PC-3 (cell line): ENCODE data around the gene MORF4L2. TPM values are rescaled to one million over a fixed set of nuclear protein-coding genes. Genes with fewer than 3 reads are reported as not detected.

Experiments used
- ATAC-seq: fragments of 200-7000 bp; cut with Tn5 transposase; 2 replicates; pipeline ENCODE4 v1.9.1; 2020; ENCODE audit warnings: mild to moderate bottlenecking, moderate library complexity
- BruUV-seq: library from RNA; stranded (reverse); fragments of 400-500 nt; replicated peaks from 2 replicates; lab custom pipeline; 2021; lab: Mats Ljungman, UMichigan
- CTCF ChIA-PET: fragments of 300-600 bp; sonication (Branson Sonifier 250); formaldehyde crosslinking; loops from one replicate; lab custom pipeline; 2022; ENCODE audit warnings: antibody characterized with exemption; lab: Charles Lee
- POLR2A ChIA-PET: fragments of 300-600 bp; sonication (Branson Sonifier 250); formaldehyde crosslinking; loops from one replicate; lab custom pipeline; 2022; ENCODE audit warnings: antibody characterized with exemption; ENCODE audit not compliant: unreplicated experiment; lab: Charles Lee
- DNase-seq: peaks from one replicate; pipeline ENCODE4 v3.0.0-alpha.2; 2015
- H2AFZ ChIP-seq: fragments of 300-600 bp; sonication (generic); 2 replicates; pipeline ENCODE4 v1.6.0; 2016; ENCODE audit warnings: antibody characterized with exemption, low read length
- H3F3A ChIP-seq: fragments of 300-600 bp; sonication (generic); one replicate; pipeline ENCODE4 v1.6.0; 2017; ENCODE audit warnings: antibody characterized with exemption, low read length, control low read depth, mild to moderate bottlenecking; ENCODE audit not compliant: unreplicated experiment
- H3K27ac ChIP-seq: fragments of 300-600 bp; sonication (generic); 2 replicates; pipeline ENCODE4 v1.5.1; 2016; ENCODE audit warnings: mild to moderate bottlenecking, low read length
- H3K27me3 ChIP-seq: fragments of 300-600 bp; sonication (generic); 2 replicates; pipeline ENCODE4 v1.6.1; 2016; ENCODE audit warnings: low read length, mixed read lengths
- H3K36me3 ChIP-seq: fragments of 300-600 bp; sonication (generic); 2 replicates; pipeline ENCODE4 v1.6.1; 2016; ENCODE audit warnings: low read depth, mixed run types, low read length, mixed read lengths
- H3K4me1 ChIP-seq: fragments of 300-600 bp; sonication (generic); 2 replicates; pipeline ENCODE4 v1.5.1; 2016; ENCODE audit warnings: low read length; ENCODE audit not compliant: insufficient read depth
- H3K4me2 ChIP-seq: fragments of 300-600 bp; sonication (generic); 2 replicates; pipeline ENCODE4 v1.6.0; 2016; ENCODE audit warnings: low read length
- H3K4me3 ChIP-seq: fragments of 300-600 bp; sonication (generic); 2 replicates; pipeline ENCODE4 v1.5.1; 2016; ENCODE audit warnings: mild to moderate bottlenecking, low read length, mixed read lengths
- H3K79me2 ChIP-seq: fragments of 300-600 bp; sonication (generic); 2 replicates; pipeline ENCODE4 v1.6.1; 2017; ENCODE audit warnings: low read length, mixed read lengths
- H3K9ac ChIP-seq: fragments of 300-600 bp; sonication (generic); 2 replicates; pipeline ENCODE4 v1.6.0; 2016; ENCODE audit warnings: mild to moderate bottlenecking, low read length
- H3K9me2 ChIP-seq: fragments of 300-600 bp; sonication (generic); replicated peaks from 2 replicates; pipeline ENCODE4 v1.6.1; 2016; ENCODE audit warnings: mixed run types, low read length, mixed read lengths
- H3K9me3 ChIP-seq: fragments of 300-600 bp; sonication (generic); 2 replicates; pipeline ENCODE4 v1.6.1; 2016; ENCODE audit warnings: low read length, mixed read lengths
- H4K20me1 ChIP-seq: fragments of 300-600 bp; sonication (generic); 2 replicates; pipeline ENCODE4 v1.6.1; 2016; ENCODE audit warnings: low read length, mixed read lengths
- CTCF ChIP-seq: fragments of 300-600 bp; sonication (generic); conservative IDR thresholded peaks from 2 replicates; pipeline ENCODE4 v1.5.1; 2017; ENCODE audit warnings: antibody characterized with exemption, low read depth, mild to moderate bottlenecking, low read length
- EZH2 ChIP-seq: fragments of 300-600 bp; sonication (generic); IDR thresholded peaks from one replicate; pipeline ENCODE4 v1.6.1; 2017; ENCODE audit warnings: antibody characterized with exemption, mild to moderate bottlenecking, low read length; ENCODE audit not compliant: unreplicated experiment
- EZH2phosphoT487 ChIP-seq: fragments of 300-600 bp; sonication (generic); IDR thresholded peaks from 2 replicates; pipeline ENCODE4 v1.6.1; 2018; ENCODE audit warnings: mild to moderate bottlenecking, antibody characterized with exemption, low read length, borderline replicate concordance
- intact Hi-C: fragments of 100-400 bp; cut with micrococcal nuclease; formaldehyde crosslinking; loops from 2 replicates; pipeline ENCODE4 v1.9.0; 2023
- total RNA-seq: library from RNA; depleted of rRNA; stranded (reverse); fragments of >200 nt; gene quantifications from 2 replicates; pipeline ENCODE4 v1.2.3, GENCODE V29; 2014

The MORF4L2 gene
- total RNA-seq, 1 experiment from 2014 or later, result 349 TPM

GRCh38 chrX:103710609-103711008 lies 24.1 kb upstream of the MORF4L2 start, which contains the start of gene TMEM31:
Gene TMEM31 (plus strand): TSS chrX:103710909. CDS start chrX:103712259, 1,350 bp downstream.
- DNase-seq (no peak), ATAC-seq (no peak)
- Histone ChIP-seq H3K79me2 (no peaks in the 10 kb centered on the region), H3K4me3 (no peak within 1 kb of the TSS), H3K4me1 (no peaks in the 10 kb centered on the region), H3K4me2 (no peak within 1 kb of the TSS), H3K9ac (no peak within 1 kb of the TSS), H3F3A (no peaks in the 10 kb centered on the region), H3K9me3 (no peaks in the 10 kb centered on the region), H2AFZ (no peak within 1 kb of the TSS), H3K9me2 (no peaks in the 10 kb centered on the region), H3K27ac (no peak within 1 kb of the TSS), H4K20me1 (no peaks in the 10 kb centered on the region), H3K27me3 (no peaks in the 10 kb centered on the region), H3K36me3 (no peaks in the 10 kb centered on the region)
- TF ChIP-seq EZH2phosphoT487 (no peak), EZH2 (no peak), CTCF (no peak)
- intact Hi-C loops, result loop anchor here (1.0 to 5.0 kb wide), 2 partner anchors 64 to 107 kb away; no protein-coding TSS in a partner anchor
- no TSS peak for BruUV-seq
- ChIA-PET POLR2A (interaction anchor here (0.6 kb wide), 1 partner anchor 44 kb away, joined by 5 read pairs; no protein-coding TSS in a partner anchor), CTCF (interaction anchor here (0.6 kb wide), 1 partner anchor 242 kb away, joined by 3 read pairs; no protein-coding TSS in a partner anchor)

- Histone ChIP-seq H3K27ac (no peak overlapping the region), H3K9ac (no peak overlapping the region), H3K4me1 (no peaks in the 10 kb centered on the region), H3K4me3 (no peak overlapping the region), H3K9me3 (no peaks in the 10 kb centered on the region), H3K27me3 (no peaks in the 10 kb centered on the region), H3K79me2 (no peaks in the 10 kb centered on the region), H3K9me2 (no peaks in the 10 kb centered on the region), H3K4me2 (no peak overlapping the region), H3F3A (no peaks in the 10 kb centered on the region), H4K20me1 (no peaks in the 10 kb centered on the region), H3K36me3 (no peaks in the 10 kb centered on the region), H2AFZ (no peak overlapping the region)
- BruUV-seq, result no TSS peak
- DNase-seq, result no peak
- ATAC-seq, result no peak
- POLR2A ChIA-PET, result no interaction called here
- TF ChIP-seq CTCF (no peak), EZH2phosphoT487 (no peak), EZH2 (no peak)
- intact Hi-C loops, result no loop called here
- CTCF ChIA-PET, result no interaction called here
Observed at GRCh38 chrX:103704863-103705262, 18.4 kb upstream of the MORF4L2 start.

- no peaks in the 10 kb centered on the region for H3K9me3 ChIP-seq
Observed at GRCh38 chrX:103699243-103699642, 12.7 kb upstream of the MORF4L2 start.

More at GRCh38 chrX:103699243-103699642, 12.7 kb upstream of the MORF4L2 start:
- Histone ChIP-seq H3K27me3 (no peaks in the 10 kb centered on the region), H3F3A (no peaks in the 10 kb centered on the region), H4K20me1 (no peaks in the 10 kb centered on the region), H3K36me3 (no peaks in the 10 kb centered on the region), H3K27ac (no peak overlapping the region), H3K4me1 (peaks cover 8% of the 10 kb centered on the region), H2AFZ (0 out of 2 replicates have a peak overlapping the region, but pooled peaks have one; percentile 40), H3K79me2 (no peaks in the 10 kb centered on the region), H3K9ac (no peak overlapping the region), H3K4me3 (no peak overlapping the region), H3K9me2 (no peaks in the 10 kb centered on the region), H3K4me2 (peak overlapping the region; percentile 22; the same call in 1 of the 2 replicates)
- peak; percentile 48 for DNase-seq
- no TSS peak for BruUV-seq
- ChIA-PET CTCF (no interaction called here), POLR2A (no interaction called here)
- peak; percentile 18; the same call in 1 of the 2 replicates for ATAC-seq
- TF ChIP-seq EZH2phosphoT487, result no peak
- no peak for TF ChIP-seq CTCF
- intact Hi-C loops, result no loop called here
